ENCODE measurements around the gene DNAI2. TPM values are rescaled to one million over a fixed set of nuclear protein-coding genes. Genes with fewer than 3 reads are reported as not detected.

Gene DNAI2
- total and polyA plus RNA-seq, 4 experiments from 2014 or later: 0.28 to 8.4 (median 6.0) TPM; not detected in 1

GRCh38 chr17:74328487-74328886, 54.5 kb downstream of the DNAI2 start:
- no peak for DNase-seq
- H3K4me3 ChIP-seq (ENCODE audit: low read length in 2 of 2): no peak overlapping the region
- Mint-ChIP-seq H3K36me3 (no peaks in the 10 kb centered on the region), H3K9me3 (no peaks in the 10 kb centered on the region), H3K27me3 (no peaks in the 10 kb centered on the region), H3K4me3 (peak overlapping the region in 4 of 8 donors; percentile 10 to 69 (median 23)), H3K4me1 (peaks cover 22 to 40% (median 28%) of the 10 kb centered on the region in 4 donors), H3K27ac (peak overlapping the region in 3 of 7 donors; percentile 6 to 70 (median 57))
- H3K27ac ChIP-seq (ENCODE audit: low read depth, low read length): no peak overlapping the region
- H3K27me3 ChIP-seq (ENCODE audit: insufficient read depth, low read length): no peaks in the 10 kb centered on the region
- ChIA-PET POLR2A (ENCODE audit: partially characterized antibody) (interaction anchor here (0.6 to 2.0 kb wide), 2 partner anchors 15 to 32 kb away, joined by 3 to 5 read pairs; no protein-coding TSS in a partner anchor), CTCF (ENCODE audit: partially characterized antibody) (interaction anchor here (1.0 to 1.4 kb wide), 6 partner anchors 23 to 129 kb away, joined by 3 to 5 read pairs (median 3); no protein-coding TSS in a partner anchor)
- peaks cover 39% of the 10 kb centered on the region for H3K4me1 ChIP-seq (ENCODE audit: insufficient read depth, low read length)
- no peaks in the 10 kb centered on the region for H3K9me3 ChIP-seq (ENCODE audit: control insufficient read depth in 1 of 2, low read length in 2 of 2)
- no peaks in the 10 kb centered on the region for H3K36me3 ChIP-seq (ENCODE audit: insufficient read depth, low read length)
- intact Hi-C loops (cut with micrococcal nuclease): no loop called here

GRCh38 chr17:74329378-74329777, 55.3 kb downstream of the DNAI2 start:
- Histone ChIP-seq H3K9me3 (ENCODE audit: control insufficient read depth in 1 of 2, low read length in 2 of 2) (no peaks in the 10 kb centered on the region), H3K27ac (ENCODE audit: low read depth, low read length) (no peak overlapping the region), H3K4me1 (ENCODE audit: insufficient read depth, low read length) (peaks cover 39% of the 10 kb centered on the region), H3K27me3 (ENCODE audit: insufficient read depth, low read length) (no peaks in the 10 kb centered on the region), H3K4me3 (ENCODE audit: low read length in 2 of 2) (no peak overlapping the region), H3K36me3 (ENCODE audit: insufficient read depth, low read length) (no peaks in the 10 kb centered on the region)
- intact Hi-C loops (cut with micrococcal nuclease): no loop called here
- H3K4me3 Mint-ChIP-seq: peak overlapping the region in 7 of 8 donors; percentile 12 to 69 (median 50)
- H3K27me3 Mint-ChIP-seq: no peaks in the 10 kb centered on the region
- H3K27ac Mint-ChIP-seq: peak overlapping the region in 6 of 7 donors; percentile 6 to 88 (median 72)
- peaks cover 21 to 40% (median 28%) of the 10 kb centered on the region in 4 donors for H3K4me1 Mint-ChIP-seq
- H3K9me3 Mint-ChIP-seq: no peaks in the 10 kb centered on the region
- POLR2A ChIA-PET (ENCODE audit: partially characterized antibody): interaction anchor here (2.0 kb wide), 1 partner anchor 16 kb away, joined by 5 read pairs; no protein-coding TSS in a partner anchor
- CTCF ChIA-PET (ENCODE audit: partially characterized antibody): interaction anchor here (1.3 to 1.4 kb wide), 3 partner anchors 31 to 130 kb away, joined by 3 to 4 read pairs (median 3); no protein-coding TSS in a partner anchor
- no peak for DNase-seq
- H3K36me3 Mint-ChIP-seq: no peaks in the 10 kb centered on the region

- peaks cover 19 to 34% (median 25%) of the 10 kb centered on the region in 4 donors for H3K4me1 Mint-ChIP-seq
- H3K27ac ChIP-seq (ENCODE audit: low read depth, low read length): no peak overlapping the region
- no peaks in the 10 kb centered on the region for H3K36me3 Mint-ChIP-seq
- no peak for DNase-seq
- no peak overlapping the region for H3K27ac Mint-ChIP-seq
- POLR2A ChIA-PET (ENCODE audit: partially characterized antibody): no interaction called here
- no peak overlapping the region for H3K4me3 ChIP-seq (ENCODE audit: low read length in 2 of 2)
- no peaks in the 10 kb centered on the region for H3K27me3 ChIP-seq (ENCODE audit: insufficient read depth, low read length)
- peak overlapping the region in 1 of 8 donors; percentile 52 for H3K4me3 Mint-ChIP-seq
- no peaks in the 10 kb centered on the region for H3K36me3 ChIP-seq (ENCODE audit: insufficient read depth, low read length)
- intact Hi-C loops (cut with micrococcal nuclease): no loop called here
- no peaks in the 10 kb centered on the region for H3K9me3 ChIP-seq (ENCODE audit: control insufficient read depth in 1 of 2, low read length in 2 of 2)
- no peaks in the 10 kb centered on the region for H3K27me3 Mint-ChIP-seq
- H3K4me1 ChIP-seq (ENCODE audit: insufficient read depth, low read length): peaks cover 36% of the 10 kb centered on the region
- no peaks in the 10 kb centered on the region for H3K9me3 Mint-ChIP-seq
- CTCF ChIA-PET (ENCODE audit: partially characterized antibody): interaction anchor here (0.9 to 2.6 kb wide), 3 partner anchors 10 to 48 kb away, joined by 3 to 7 read pairs (median 4); no protein-coding TSS in a partner anchor
These were observed 56.4 kb downstream of the DNAI2 start for GRCh38 chr17:74330446-74330845.

- no peaks in the 10 kb centered on the region for H3K36me3 Mint-ChIP-seq
- no peaks in the 10 kb centered on the region for H3K36me3 ChIP-seq (ENCODE audit: insufficient read depth, low read length)
- no peak overlapping the region for H3K27ac ChIP-seq (ENCODE audit: low read depth, low read length)
- no peaks in the 10 kb centered on the region for H3K9me3 Mint-ChIP-seq
- peak overlapping the region in 3 of 7 donors; percentile 56 to 82 (median 79) for H3K27ac Mint-ChIP-seq
- H3K27me3 ChIP-seq (ENCODE audit: insufficient read depth, low read length): no peaks in the 10 kb centered on the region
- CTCF ChIA-PET (ENCODE audit: partially characterized antibody): interaction anchor here (1.1 to 2.6 kb wide), 3 partner anchors 36 to 48 kb away, joined by 3 to 7 read pairs (median 3); no protein-coding TSS in a partner anchor
- peaks cover 12 to 23% (median 16%) of the 10 kb centered on the region in 4 donors for H3K4me1 Mint-ChIP-seq
- no peak overlapping the region for H3K4me3 ChIP-seq (ENCODE audit: low read length in 2 of 2)
- H3K27me3 Mint-ChIP-seq: no peaks in the 10 kb centered on the region
- DNase-seq: no peak
- no peaks in the 10 kb centered on the region for H3K9me3 ChIP-seq (ENCODE audit: control insufficient read depth in 1 of 2, low read length in 2 of 2)
- no peak overlapping the region for H3K4me3 Mint-ChIP-seq
- POLR2A ChIA-PET (ENCODE audit: partially characterized antibody): no interaction called here
- intact Hi-C loops (cut with micrococcal nuclease): no loop called here
- H3K4me1 ChIP-seq (ENCODE audit: insufficient read depth, low read length): peaks cover 22% of the 10 kb centered on the region
These were observed 58.1 kb downstream of the DNAI2 start for GRCh38 chr17:74332017-74332650.

GRCh38 chr17:74332763-74333283, 58.8 kb downstream of the DNAI2 start:
- Mint-ChIP-seq H3K4me3 (no peak overlapping the region), H3K9me3 (no peaks in the 10 kb centered on the region), H3K27ac (no peak overlapping the region), H3K27me3 (no peaks in the 10 kb centered on the region), H3K4me1 (peaks cover 11 to 19% (median 15%) of the 10 kb centered on the region in 4 donors), H3K36me3 (no peaks in the 10 kb centered on the region)
- Histone ChIP-seq H3K27me3 (ENCODE audit: insufficient read depth, low read length) (no peaks in the 10 kb centered on the region), H3K36me3 (ENCODE audit: insufficient read depth, low read length) (no peaks in the 10 kb centered on the region), H3K4me3 (ENCODE audit: low read length in 2 of 2) (no peak overlapping the region), H3K27ac (ENCODE audit: low read depth, low read length) (no peak overlapping the region), H3K4me1 (ENCODE audit: insufficient read depth, low read length) (peaks cover 17% of the 10 kb centered on the region), H3K9me3 (ENCODE audit: control insufficient read depth in 1 of 2, low read length in 2 of 2) (no peaks in the 10 kb centered on the region)
- no peak for DNase-seq
- intact Hi-C loops (cut with micrococcal nuclease): no loop called here
- CTCF ChIA-PET (ENCODE audit: partially characterized antibody): interaction anchor here (1.0 to 2.6 kb wide), 3 partner anchors 35 to 119 kb away, joined by 3 to 7 read pairs (median 4); partner anchors contain the start of gene TTYH2
- POLR2A ChIA-PET (ENCODE audit: partially characterized antibody): no interaction called here

GRCh38 chr17:74334393-74335039, 60.5 kb downstream of the DNAI2 start:
- Mint-ChIP-seq H3K27me3 (no peaks in the 10 kb centered on the region), H3K4me3 (no peak overlapping the region), H3K4me1 (peaks cover 2 to 7% (median 4%) of the 10 kb centered on the region in 4 donors), H3K27ac (peak overlapping the region in 1 of 7 donors; percentile 60), H3K36me3 (no peaks in the 10 kb centered on the region), H3K9me3 (no peaks in the 10 kb centered on the region)
- Histone ChIP-seq H3K27ac (ENCODE audit: low read depth, low read length) (no peak overlapping the region), H3K36me3 (ENCODE audit: insufficient read depth, low read length) (no peaks in the 10 kb centered on the region), H3K9me3 (ENCODE audit: control insufficient read depth in 1 of 2, low read length in 2 of 2) (no peaks in the 10 kb centered on the region), H3K4me1 (ENCODE audit: insufficient read depth, low read length) (peaks cover 6% of the 10 kb centered on the region), H3K27me3 (ENCODE audit: insufficient read depth, low read length) (no peaks in the 10 kb centered on the region), H3K4me3 (ENCODE audit: low read length in 2 of 2) (no peak overlapping the region)
- CTCF ChIA-PET (ENCODE audit: partially characterized antibody): interaction anchor here (0.7 to 1.9 kb wide), 2 partner anchors 11 to 34 kb away, joined by 3 to 7 read pairs; no protein-coding TSS in a partner anchor
- intact Hi-C loops (cut with micrococcal nuclease): no loop called here
- no peak for DNase-seq
- POLR2A ChIA-PET (ENCODE audit: partially characterized antibody): no interaction called here
